Thymus (tissue), 11 donors: ENCODE results near the gene FGF12. TPM values are rescaled to one million over a fixed set of nuclear protein-coding genes. Genes with fewer than 3 reads are reported as not detected.

Source experiments
- DNase-seq, 9 donors: peaks; one replicate each; pipeline ENCODE4 v3.0.0-alpha.2; 2013; ENCODE audit warnings: low spot score in 9 of 9, low read depth in 6 of 9, missing footprints in 1 of 9
- H3K27ac ChIP-seq, 2 donors: one replicate each; pipeline ENCODE4 v1.5.1; 2013; ENCODE audit warnings: control low read depth in 1 of 2, low read depth in 1 of 2, low read length in 1 of 2, mild to moderate bottlenecking in 1 of 2, moderate library complexity in 1 of 2
- H3K27me3 ChIP-seq, 2 donors: one replicate each; pipeline ENCODE4 v1.5.1; 2013; ENCODE audit warnings: low read length in 1 of 2; ENCODE audit not compliant: control insufficient read depth in 2 of 2, insufficient read depth in 1 of 2
- H3K36me3 ChIP-seq, 2 donors: one replicate each; pipeline ENCODE4 v1.5.1; 2013; ENCODE audit warnings: low read length in 1 of 2, mild to moderate bottlenecking in 1 of 2, moderate library complexity in 1 of 2; ENCODE audit not compliant: control insufficient read depth in 2 of 2, insufficient read depth in 2 of 2
- H3K4me1 ChIP-seq, 2 donors: one replicate each; pipeline ENCODE4 v1.5.1; 2013; ENCODE audit warnings: low read length in 2 of 2; ENCODE audit not compliant: control insufficient read depth in 2 of 2, insufficient read depth in 2 of 2
- H3K4me3 ChIP-seq, 2 donors: one replicate each; pipeline ENCODE4 v1.5.1; 2013; ENCODE audit warnings: low read length in 2 of 2, control low read depth in 1 of 2, mild to moderate bottlenecking in 1 of 2
- H3K9me3 ChIP-seq, 2 donors: one replicate each; pipeline ENCODE4 v1.5.1; 2013; ENCODE audit warnings: low read length in 1 of 2, mild to moderate bottlenecking in 1 of 2; ENCODE audit not compliant: control insufficient read depth in 2 of 2, insufficient read depth in 1 of 2
- WGBS: extraction: QIAGEN DNeasy Blood & Tissue Kit; methylation state at CpG from one replicate; pipeline ENCODE4 v1.1.7; 2013; 5-methylcytosine and 5-hydroxymethylcytosine counted together
- polyA plus RNA-seq: library from polyadenylated mRNA; stranded (reverse); fragments of 200-250 nt; gene quantifications from one replicate; pipeline ENCODE4 v1.2.3, GENCODE V29; 2013
- total RNA-seq: library from RNA; stranded (reverse); fragments of 120-200 nt; gene quantifications from one replicate; pipeline ENCODE4 v1.2.4, GENCODE V29; 2013
- donor health status: healthy.

The FGF12 gene
- total and polyA plus RNA-seq, 2 donors = 0.19 to 1.1 TPM

DNA sequence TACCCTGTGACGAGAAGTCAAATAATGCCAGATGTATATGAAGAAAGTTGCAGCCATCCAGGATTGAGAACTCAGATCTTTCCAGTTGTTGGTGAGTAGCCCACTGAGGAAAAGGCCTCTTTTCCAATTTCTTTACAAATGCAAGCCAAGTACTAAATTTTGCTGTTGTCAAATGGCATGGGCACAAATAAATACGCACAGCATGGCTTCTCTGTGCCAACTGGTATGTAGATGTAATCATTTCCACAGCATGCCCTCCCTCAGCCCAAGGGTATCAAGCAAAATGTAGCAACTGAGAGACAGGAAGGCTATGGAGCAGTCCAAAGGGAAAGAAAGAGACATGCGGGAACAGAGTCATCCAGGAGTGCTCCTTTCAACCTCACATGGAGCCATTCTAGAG lies 105.4 kb downstream of the FGF12 start:
- no peaks in the 10 kb centered on the region for H3K9me3 ChIP-seq
- no peaks in the 10 kb centered on the region for H3K4me1 ChIP-seq
- H3K27me3 ChIP-seq = no peaks in the 10 kb centered on the region
- no peak for DNase-seq
- no peak overlapping the region for H3K4me3 ChIP-seq
- H3K36me3 ChIP-seq = no peaks in the 10 kb centered on the region
- no peak overlapping the region for H3K27ac ChIP-seq
- 93% methylated on average over 3 of the region's 3 CpGs for WGBS

DNA sequence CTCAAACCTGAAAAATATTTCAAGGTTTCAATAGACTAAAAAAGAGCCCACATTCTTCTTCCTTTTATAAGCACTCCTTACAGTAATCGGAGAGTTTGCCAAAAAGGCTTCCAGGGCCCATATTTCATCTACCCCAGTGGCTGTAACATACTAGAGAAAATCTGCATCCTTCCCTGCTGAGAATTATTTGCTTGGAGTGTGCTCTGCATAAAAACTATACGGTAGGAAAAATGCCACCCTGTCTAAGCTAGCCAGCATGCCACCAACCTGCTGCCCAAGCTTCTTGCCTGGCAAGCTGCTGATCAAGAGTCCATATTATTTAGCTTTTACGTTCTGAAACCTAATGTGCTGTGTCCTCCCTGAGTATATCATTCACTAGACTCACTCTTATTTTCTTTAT lies 107.1 kb downstream of the FGF12 start:
- 90% methylated on average over 3 of the region's 3 CpGs for WGBS
- H3K9me3 ChIP-seq = no peaks in the 10 kb centered on the region
- no peaks in the 10 kb centered on the region for H3K4me1 ChIP-seq
- H3K27ac ChIP-seq = no peak overlapping the region
- no peak for DNase-seq
- H3K4me3 ChIP-seq = no peak overlapping the region
- no peaks in the 10 kb centered on the region for H3K27me3 ChIP-seq
- no peaks in the 10 kb centered on the region for H3K36me3 ChIP-seq

DNA sequence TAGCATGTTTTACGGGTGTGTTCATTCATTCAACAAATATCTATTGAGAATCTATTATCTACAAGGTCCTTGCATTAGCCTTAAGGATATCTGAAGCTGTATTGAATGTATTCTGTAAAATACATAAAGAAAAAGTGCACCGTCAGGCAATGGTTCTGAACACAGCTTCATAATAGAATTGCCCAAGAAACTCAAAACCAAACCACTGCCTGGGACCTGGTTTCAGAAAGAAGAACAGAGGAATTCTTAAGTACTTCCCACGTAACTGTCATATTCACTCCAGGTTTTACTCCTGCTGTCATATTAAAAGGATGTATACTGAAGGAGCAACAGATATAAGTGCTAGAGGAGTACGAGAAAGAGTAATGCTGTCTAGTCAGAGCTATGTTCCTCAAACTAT lies 115.9 kb downstream of the FGF12 start:
- H3K36me3 ChIP-seq = no peaks in the 10 kb centered on the region
- no peaks in the 10 kb centered on the region for H3K4me1 ChIP-seq
- DNase-seq = no peak
- WGBS = 92% methylated on average over 4 of the region's 4 CpGs
- H3K9me3 ChIP-seq = no peaks in the 10 kb centered on the region
- no peak overlapping the region for H3K27ac ChIP-seq
- no peak overlapping the region for H3K4me3 ChIP-seq
- H3K27me3 ChIP-seq = no peaks in the 10 kb centered on the region

DNA sequence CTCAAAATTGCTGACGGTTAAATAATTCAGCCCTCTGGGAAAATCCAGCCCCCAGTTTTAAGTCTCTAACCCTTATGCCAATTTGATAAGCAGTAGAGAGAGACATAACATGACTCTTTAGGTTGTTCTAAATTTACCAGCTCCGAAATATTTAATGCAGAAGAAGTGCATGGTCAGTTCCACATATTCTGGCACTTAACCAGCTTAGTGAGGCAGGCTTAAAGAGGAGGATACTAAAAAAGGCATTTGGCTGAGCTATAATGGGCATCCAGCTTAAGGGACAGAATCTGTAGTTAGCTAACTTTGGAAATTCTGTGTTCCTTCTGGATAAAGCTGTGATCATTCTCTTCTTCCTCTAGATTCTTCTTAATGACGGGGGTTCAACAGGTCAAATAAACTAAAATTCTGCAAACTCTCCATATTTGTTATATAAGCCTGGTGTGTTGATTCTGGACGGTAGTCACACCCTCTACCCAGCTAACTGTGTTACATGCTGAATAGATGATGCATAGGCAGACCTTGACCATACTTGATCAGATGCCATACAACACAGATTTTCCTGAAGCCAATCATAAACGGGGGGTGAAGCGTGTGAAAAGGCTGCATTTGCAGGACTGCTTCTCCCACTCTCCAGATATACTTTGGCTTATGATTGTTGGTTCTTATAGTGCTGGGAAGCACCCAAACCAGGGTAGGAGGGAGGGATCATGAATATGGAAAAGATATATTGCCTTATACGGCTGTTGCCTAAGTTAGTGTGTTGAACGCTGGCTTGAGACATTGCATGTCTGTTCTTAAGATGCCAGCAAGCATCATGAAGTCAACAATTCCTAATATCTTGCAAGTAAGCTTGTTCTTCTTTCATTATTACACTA lies 118.4 kb downstream of the FGF12 start:
- WGBS = 91% methylated on average over 8 of the region's 8 CpGs
- DNase-seq = no peak
- H3K4me1 ChIP-seq = no peaks in the 10 kb centered on the region
- H3K27ac ChIP-seq = no peak overlapping the region
- H3K9me3 ChIP-seq = no peaks in the 10 kb centered on the region
- H3K4me3 ChIP-seq = no peak overlapping the region
- H3K36me3 ChIP-seq = no peaks in the 10 kb centered on the region
- no peaks in the 10 kb centered on the region for H3K27me3 ChIP-seq

DNA sequence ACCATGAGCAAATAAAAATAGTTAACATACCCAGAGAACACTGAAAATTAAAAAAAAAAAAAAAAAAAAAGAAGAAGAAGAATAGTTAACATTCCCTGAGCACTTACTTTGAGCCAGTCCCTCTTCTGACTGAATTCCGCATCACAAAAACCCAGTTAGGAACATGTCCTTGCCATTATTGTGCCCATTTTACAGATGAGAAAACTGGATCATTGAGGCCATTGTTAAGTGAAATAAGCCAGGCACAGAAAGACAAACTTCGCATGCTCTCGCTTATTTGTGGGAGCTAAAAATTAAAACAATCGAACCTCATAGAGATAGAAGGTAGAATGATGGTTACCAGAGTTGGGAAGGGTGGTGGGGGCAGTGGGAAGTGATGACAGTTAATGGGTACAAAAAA lies 119.5 kb downstream of the FGF12 start:
- Histone ChIP-seq H3K27me3 (no peaks in the 10 kb centered on the region), H3K27ac (no peak overlapping the region), H3K4me3 (no peak overlapping the region), H3K4me1 (no peaks in the 10 kb centered on the region), H3K9me3 (no peaks in the 10 kb centered on the region), H3K36me3 (no peaks in the 10 kb centered on the region)
- DNase-seq = no peak
- 96% methylated on average over 4 of the region's 4 CpGs for WGBS

DNA sequence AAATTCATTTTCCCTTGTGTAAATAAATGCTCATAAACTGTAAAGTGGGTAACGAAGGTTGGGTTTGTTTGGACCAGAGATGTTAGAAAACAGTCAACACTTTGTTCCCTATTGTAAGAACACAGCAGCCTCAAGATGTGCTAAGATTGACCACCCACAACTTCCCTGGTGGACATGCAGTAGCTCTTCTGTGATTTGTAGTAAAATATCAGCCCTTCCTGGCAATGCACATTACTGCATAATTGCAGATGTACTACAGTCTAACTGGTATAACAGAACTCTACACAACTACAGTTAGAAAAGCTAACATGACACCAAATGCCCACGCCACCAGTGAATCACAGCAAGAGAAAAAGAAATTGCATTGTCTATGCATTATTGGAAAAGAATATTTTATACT lies 129.4 kb downstream of the FGF12 start:
- Histone ChIP-seq H3K27ac (no peak overlapping the region), H3K4me1 (no peaks in the 10 kb centered on the region), H3K36me3 (no peaks in the 10 kb centered on the region), H3K27me3 (no peaks in the 10 kb centered on the region), H3K9me3 (no peaks in the 10 kb centered on the region), H3K4me3 (no peak overlapping the region)
- 91% methylated on average over 2 of the region's 2 CpGs for WGBS
- no peak for DNase-seq

DNA sequence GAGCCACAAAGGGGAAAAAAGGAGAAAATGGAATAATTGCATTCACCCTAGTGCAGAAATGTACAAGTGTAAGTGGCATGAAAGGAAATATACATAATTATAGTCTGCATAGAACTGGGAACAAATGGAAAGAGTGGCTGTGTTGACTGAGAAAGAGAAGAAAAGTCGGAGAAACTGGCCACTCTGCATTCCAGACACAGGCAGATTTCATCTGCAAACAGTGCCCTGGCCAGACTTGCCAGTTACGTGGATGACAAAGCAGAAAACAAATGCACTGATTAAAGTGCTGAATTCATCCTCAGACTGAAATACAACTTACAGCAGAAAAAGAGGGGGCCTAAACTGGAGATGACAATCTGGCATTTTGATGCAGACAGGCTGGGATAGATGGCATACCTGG lies 129.8 kb downstream of the FGF12 start:
- no peaks in the 10 kb centered on the region for H3K4me1 ChIP-seq
- no peak overlapping the region for H3K4me3 ChIP-seq
- H3K27ac ChIP-seq = no peak overlapping the region
- no peak for DNase-seq
- H3K27me3 ChIP-seq = no peaks in the 10 kb centered on the region
- H3K9me3 ChIP-seq = no peaks in the 10 kb centered on the region
- 75% methylated on average over 2 of the region's 2 CpGs for WGBS
- H3K36me3 ChIP-seq = no peaks in the 10 kb centered on the region

DNA sequence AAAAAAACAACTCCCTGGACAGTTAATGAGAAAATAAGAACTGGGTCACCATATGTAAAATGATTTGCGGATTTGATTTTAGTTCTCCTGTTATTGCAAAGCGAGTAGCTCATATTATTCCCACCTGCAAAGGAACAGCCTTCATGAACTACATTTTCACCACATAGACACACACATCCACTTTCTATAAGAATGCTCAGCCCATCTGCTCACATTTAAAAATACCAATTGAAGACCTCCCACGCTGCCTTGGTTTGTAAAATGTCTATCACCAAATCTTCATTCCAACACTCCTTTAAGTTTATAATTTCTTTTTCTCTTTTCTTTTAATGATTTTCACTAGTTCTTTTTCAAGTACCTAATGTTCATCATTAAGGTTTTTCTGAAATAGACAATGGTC lies 148.6 kb downstream of the FGF12 start:
- Histone ChIP-seq H3K4me1 (no peaks in the 10 kb centered on the region), H3K36me3 (no peaks in the 10 kb centered on the region), H3K9me3 (no peaks in the 10 kb centered on the region), H3K27me3 (no peaks in the 10 kb centered on the region), H3K27ac (no peak overlapping the region), H3K4me3 (no peak overlapping the region)
- no peak for DNase-seq
- 98% methylated on average over 3 of the region's 3 CpGs for WGBS

DNA sequence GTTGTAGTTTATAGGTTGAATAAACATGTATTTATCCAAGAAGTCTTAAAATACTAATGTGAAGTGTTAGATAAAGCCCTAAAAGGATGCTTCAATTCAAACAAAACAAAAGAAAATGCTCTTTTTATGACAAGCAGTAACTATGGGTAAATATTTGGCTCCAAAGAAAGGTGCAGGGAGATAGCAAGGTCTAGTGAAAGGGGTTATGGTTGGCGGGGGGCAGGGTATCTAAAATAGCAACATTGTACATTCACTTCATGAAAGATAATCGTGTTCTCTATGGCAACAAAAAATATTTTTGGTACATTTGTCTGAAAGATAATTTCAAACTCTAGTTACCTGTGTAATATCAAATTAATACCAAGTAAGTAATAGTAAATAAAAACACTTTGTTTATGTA lies 149.5 kb downstream of the FGF12 start:
- Histone ChIP-seq H3K9me3 (no peaks in the 10 kb centered on the region), H3K27ac (no peak overlapping the region), H3K4me1 (no peaks in the 10 kb centered on the region), H3K36me3 (no peaks in the 10 kb centered on the region), H3K4me3 (no peak overlapping the region), H3K27me3 (no peaks in the 10 kb centered on the region)
- 87% methylated on average over 2 of the region's 2 CpGs for WGBS
- no peak for DNase-seq
